GM19043 (cell line): Measurements from ENCODE around the gene PARP12.

Experiments used
- ATAC-seq: cut with Tn5 transposase; IDR thresholded peaks from one replicate; pipeline ENCODE4 v1.9.1; 2021; ENCODE audit warnings: low read depth; ENCODE audit not compliant: unreplicated experiment

PARP12 gene

GRCh38 chr7:140017034-140017433 lies 45.7 kb downstream of the PARP12 start:
- no peak for ATAC-seq

GRCh38 chr7:140016540-140016939 lies 46.2 kb downstream of the PARP12 start:
- ATAC-seq, result no peak

DNA sequence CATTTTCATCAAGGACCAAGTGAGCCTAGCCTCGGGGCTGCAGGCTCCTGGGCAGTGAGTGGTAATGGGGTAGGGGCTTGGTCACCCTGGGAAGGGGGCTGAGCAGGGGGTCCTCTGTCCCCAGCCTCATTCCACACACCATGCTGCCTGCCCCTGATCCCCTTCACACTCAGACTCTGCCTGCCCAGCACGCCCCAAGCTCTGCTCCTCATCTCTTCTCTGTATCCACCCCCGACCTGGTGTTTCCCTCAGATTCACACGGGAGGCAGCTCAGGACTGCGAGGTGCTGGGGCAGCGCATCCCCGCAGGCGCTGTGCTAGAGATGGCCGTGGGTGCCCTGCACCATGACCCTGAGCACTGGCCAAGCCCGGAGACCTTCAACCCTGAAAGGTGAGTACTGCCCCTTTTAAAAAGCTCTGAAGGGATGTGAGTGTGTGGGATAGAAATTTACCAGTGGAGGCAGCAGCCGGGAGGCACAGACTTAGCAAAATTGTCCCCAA lies 47.2 kb downstream of the PARP12 start:
- no peak for ATAC-seq

DNA sequence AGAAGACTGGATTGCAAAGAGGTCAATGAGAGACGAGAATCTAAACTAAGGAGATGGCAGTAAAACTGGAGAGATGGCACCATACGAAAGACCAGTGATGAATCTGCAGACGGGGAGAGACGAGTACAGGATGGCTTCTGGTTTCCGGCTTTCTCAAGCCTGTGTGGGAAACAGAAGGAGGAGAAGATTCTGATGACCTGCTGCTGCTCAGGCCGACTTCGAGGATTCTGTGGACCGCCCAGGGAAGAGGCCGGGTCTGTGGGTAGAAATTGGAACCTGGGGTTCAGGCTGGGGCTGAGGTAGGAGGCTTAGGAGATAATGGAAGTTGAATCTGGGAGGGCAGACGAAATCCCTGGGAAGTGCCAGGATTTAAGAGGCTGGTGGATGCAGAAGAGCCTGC lies 48.6 kb downstream of the PARP12 start:
- ATAC-seq, result no peak

GRCh38 chr7:140013676-140014075 lies 49.1 kb downstream of the PARP12 start:
- no peak for ATAC-seq

GRCh38 chr7:140010194-140010895 lies 52.4 kb downstream of the PARP12 start:
- no peak for ATAC-seq

- ATAC-seq, result no peak
These were observed 53.0 kb downstream of the PARP12 start for GRCh38 chr7:140009735-140010134.

GRCh38 chr7:140008755-140009610 lies 53.8 kb downstream of the PARP12 start:
- no peak for ATAC-seq

DNA sequence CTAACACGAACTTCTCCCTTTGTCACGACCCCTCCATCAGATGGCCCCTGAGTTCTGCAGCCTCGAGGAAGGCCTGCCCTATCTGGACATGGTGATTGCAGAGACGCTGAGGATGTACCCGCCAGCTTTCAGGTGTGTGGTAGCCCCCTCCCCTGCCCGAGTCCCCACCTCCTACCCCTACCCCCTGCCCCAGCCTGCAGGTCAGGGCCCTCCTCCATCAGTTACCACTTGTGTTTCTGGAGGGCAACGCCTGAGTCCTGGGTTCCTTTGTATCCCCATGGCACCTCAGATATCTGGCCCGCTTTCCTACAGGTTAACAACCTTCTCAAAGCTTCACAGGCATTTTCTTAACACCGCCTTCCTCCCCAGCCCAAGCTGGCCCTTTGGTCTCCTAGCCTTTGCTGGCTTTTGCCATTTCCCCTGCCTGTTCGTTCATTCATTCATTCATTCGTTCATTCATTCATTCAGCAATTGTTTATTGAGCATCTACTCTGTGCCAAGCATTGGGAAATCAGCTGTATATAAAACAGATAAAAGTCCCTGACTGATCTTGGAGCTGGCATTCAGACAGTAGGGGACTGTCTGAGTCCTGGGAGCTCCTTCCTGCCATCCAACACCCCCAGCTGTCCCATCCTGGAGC lies 55.6 kb downstream of the PARP12 start:
- no peak for ATAC-seq

GRCh38 chr7:140006600-140006999 lies 56.2 kb downstream of the PARP12 start:
- no peak for ATAC-seq

GRCh38 chr7:140005754-140006503 lies 56.8 kb downstream of the PARP12 start:
- ATAC-seq, result no peak

DNA sequence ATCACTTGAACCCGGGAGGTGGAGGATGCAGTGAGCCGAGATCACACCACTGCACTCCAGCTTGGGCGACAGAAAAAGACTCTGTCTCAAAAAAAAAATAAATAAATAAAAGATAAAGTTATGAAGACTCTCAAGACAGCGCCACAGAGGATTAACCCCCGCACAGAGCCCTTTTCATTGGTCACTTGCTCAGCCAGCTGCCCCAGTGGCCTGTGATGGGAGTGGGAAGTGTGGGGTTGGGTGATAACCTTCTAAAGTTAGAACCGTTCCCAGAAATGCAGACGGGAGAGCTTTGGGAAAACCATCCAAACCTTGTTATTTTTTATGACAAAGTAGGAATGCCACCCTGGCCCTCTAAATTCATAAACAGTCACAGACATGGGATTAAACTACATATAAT lies 57.4 kb downstream of the PARP12 start:
- no peak for ATAC-seq

- no peak for ATAC-seq
These were observed 58.1 kb downstream of the PARP12 start for GRCh38 chr7:140004672-140005071.

DNA sequence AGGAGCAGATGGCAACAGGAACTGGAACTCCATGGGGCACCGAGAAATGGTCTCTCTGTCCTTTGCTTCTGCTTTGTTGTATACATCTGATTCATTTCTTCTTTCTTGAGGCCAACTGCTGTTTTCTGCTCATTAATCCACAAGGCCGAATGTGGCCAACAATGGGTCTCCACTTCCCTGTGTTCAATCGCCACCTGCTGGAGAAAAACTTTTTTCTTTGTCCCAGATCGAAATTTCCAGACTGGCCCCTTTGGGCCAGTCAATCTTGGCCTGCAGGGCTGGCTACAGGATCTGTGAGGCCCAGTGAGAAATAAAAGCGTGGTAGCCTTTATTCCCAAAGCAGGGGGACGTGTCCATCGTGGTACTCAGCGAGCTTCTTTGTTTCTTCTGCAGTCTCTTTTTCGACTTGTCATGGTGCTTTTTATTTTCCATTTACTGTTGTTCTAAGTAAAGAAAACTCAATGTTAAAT lies 58.8 kb downstream of the PARP12 start:
- no peak for ATAC-seq

GRCh38 chr7:140000666-140001268 lies 62.0 kb downstream of the PARP12 start:
- ATAC-seq, result no peak

- ATAC-seq, result no peak
These were observed 63.2 kb downstream of the PARP12 start for GRCh38 chr7:139999516-139999915.

DNA sequence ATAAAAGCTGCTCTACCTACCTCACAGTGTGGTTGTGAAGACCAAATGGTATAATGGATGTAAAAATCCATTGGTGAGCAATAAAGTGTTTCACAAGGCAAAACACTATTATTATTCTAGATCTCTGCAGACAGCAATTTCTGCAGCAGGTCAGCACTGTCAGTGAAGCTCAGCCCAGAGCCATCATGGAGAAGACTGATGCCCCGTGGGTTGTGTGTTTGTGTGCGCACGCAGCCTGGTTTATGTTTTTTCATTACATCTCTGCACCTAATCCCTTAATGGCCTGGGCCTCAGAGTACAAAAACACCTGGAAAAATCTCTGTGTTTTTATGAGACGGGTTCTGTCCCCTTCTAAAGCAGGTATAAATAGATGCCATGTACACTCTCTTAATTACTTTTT lies 64.2 kb downstream of the PARP12 start:
- no peak for ATAC-seq

- ATAC-seq, result no peak
These were observed 67.5 kb downstream of the PARP12 start for GRCh38 chr7:139995017-139995915.

- no peak for ATAC-seq
These were observed 68.4 kb downstream of the PARP12 start for GRCh38 chr7:139994356-139994755.
